HG02610 (cell line): Measurements from ENCODE around the gene ARMC2.
A peak's percentile ranks its signal among the peaks of the same experiment; 100 is the strongest.

Source experiments
- ATAC-seq: cut with Tn5 transposase; IDR thresholded peaks from one replicate; pipeline ENCODE4 v1.9.1; 2021; ENCODE audit warnings: mild to moderate bottlenecking, moderate library complexity; ENCODE audit not compliant: unreplicated experiment

ARMC2 gene

DNA sequence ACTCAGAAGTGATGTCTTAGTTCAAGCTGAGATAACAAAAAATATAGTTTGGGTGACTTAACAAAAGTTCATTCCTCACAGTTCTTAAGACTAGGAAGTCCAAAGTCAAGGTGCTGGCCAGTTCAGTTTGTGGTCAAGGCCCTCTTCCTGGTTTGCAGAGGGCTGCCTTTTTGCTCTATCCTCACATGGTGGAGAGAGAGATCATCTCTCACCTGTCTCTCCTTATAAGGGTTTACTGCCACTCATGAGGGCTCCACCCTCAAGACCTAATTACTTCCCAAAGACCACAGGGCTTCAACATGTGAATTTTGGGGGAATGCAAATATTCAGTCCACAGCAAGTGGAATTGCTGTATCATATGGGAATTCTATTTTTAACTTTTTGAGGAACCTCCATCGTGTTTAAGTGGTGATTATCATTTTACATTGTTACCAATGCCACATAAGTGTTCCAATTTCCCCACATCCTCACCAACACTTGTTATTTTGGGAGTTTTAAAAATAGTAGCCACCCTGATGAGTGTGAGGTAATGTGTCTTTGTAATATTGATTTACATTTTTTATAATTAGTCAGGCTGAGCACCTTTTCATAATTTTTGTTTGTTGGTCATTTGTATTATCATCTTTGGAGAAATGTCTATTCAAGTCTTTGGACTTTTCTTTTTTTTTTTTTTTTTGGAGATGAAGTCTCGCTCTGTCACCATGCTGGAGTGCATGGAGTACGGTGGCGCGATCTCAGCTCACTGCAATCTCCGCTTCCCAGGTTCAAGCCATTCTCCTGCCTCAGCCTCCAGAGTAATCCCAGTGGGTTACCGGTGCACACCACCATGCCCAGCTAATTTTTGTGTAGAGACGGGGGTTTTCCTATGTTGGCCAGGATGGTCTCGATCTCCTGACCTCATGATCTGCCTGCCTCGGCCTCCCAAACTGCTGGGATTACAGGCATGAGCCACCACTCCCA, 134.2 kb downstream of the ARMC2 start:
- no peak for ATAC-seq

DNA sequence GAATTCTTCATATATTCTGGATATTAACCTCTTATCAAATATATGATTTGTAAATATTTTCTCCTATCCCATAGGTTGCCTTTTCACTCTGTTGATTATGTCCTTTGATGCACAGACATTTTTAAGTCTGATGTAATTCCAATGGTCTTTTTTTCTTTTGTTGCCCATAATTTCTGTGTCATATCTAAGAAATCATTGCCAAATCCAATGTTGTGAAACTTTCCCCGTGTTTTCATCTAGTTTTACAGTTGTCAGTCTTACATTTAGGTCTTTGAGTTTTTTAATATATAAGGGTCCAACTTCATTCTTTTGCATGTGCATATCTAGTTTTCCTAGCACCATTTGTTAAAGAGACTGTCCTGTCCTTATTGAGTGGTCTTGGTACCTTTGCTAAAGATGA, 134.9 kb downstream of the ARMC2 start:
- no peak for ATAC-seq

DNA sequence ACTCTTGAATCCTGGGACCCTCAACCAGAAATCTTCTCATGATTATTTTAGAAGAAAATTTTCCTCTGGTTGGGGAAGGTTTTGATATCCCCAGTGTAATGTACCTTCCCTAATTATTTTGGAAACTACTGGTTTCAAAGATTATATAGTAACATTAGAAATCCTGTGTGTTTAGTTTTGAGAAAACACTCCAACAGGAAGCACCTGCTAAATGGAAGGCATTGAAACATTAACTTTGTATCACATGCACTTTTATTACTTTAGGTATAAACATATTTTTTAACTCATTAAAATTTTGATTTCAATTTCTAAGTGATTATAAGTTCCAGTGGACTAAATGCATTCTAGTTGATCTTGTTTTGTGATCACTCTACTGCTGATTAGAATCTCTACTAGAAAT, 137.1 kb downstream of the ARMC2 start:
- ATAC-seq: no peak

DNA sequence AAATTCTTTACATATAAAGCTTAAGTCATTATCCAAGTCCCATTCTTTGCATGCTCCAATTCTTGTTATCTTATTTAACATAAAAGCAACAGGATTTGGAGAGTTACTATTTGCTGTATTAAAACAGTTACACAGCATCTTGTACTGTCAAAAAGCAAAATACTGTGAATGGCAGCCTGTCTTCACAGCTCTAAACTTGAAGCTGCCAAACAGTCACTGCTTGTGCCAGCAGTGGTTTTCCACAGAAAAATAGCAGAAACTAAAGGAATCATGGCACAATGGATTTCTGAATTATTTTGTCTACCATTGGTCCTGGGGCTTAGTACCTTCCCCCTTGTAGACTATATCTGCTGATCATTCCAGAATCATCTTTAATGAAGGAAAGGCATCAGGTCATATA, 138.9 kb downstream of the ARMC2 start:
- ATAC-seq: no peak

DNA sequence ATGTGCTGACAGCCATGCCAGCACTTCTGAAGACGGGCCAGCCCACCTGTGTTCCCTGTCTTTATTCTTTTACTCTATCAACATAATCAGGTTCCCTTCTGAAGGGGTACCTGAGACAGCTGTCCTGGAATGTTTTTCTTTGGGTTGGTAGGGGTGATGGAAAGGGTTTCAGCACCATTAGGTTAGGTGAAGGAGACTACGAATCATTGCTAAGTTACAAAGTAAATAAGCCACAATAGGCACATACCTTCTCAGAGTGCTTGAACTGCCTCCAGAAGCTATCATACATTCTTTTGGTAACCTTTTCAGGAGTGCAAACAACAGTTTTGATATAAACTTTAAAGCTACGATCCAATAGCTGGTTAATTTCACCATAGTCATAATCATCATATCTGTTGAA, 140.1 kb downstream of the ARMC2 start:
- ATAC-seq: no peak

DNA sequence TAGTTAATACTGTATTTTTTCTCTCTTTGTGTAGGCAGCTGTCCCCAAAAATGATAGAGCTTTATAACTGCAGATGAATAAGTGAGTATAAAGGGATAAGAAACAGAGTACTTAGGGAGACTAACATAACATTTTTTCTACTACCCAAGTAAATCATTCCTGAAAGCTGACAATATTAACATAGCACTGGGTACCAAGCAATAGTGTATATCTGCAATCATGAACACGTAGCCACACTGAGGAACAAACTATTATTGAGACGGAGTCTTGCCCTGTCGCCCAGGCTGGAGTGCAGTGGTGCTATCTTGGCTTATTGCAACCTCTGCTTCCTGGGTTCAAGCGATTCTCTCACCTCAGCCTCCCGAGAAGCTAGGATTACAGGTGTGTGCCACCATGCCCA, 140.5 kb downstream of the ARMC2 start:
- no peak for ATAC-seq

DNA sequence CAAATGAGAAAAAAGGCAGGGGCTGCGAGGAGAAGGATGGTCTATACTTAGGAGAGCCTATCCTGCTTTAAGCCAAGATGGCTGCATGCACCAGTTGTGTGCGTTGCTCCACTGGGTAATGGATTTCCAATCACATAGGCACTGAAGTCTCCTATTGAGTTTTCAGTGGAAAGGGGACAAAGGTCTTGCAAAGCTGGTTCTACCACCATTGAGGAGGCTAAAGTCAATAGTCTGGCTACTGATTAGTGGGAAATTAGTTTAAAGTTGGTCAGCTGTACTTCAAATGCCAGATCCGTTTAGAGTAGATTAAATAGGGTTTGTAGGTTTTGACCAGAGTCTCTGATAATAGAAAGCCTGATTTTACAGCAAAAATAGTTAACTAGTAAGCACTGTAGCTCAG, 141.5 kb downstream of the ARMC2 start:
- ATAC-seq: no peak

DNA sequence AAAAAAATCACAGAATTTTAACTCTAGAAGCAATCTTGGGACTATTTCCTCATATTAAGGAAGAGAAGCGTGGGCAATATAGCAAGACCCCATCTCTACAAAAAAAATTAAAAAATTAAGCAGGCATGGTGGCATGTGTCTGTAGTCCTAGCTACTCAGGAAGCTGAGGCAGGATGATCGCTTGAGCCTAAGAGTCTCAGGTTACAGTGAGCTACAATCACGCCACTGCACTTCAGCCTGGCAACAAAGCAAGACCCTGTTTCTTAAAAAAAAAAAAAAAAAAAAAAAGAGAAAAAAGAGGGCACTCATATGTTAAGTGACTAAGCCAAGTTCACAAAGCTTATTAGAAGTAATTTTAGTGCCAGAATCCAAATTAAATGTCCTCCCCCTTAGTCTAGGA, 145.7 kb downstream of the ARMC2 start:
- no peak for ATAC-seq

DNA sequence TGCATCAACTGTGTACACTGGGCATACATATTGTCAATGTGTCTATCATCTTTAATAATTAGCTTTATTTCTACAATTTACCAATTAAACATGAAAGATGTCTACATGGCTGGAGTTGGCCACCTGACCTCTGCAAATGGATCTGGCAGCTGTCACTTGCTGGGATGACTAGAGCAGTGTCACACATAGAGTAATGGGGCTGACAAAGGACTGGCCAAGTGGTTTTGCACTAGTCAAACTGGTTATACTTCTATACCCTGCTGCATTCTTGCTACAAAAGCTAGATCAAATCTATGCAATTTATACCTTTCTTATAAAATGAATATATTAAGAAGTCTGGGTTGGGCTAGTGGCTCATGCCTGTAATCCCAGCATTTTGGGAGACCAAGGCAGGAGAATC, 147.1 kb downstream of the ARMC2 start:
- ATAC-seq: no peak

DNA sequence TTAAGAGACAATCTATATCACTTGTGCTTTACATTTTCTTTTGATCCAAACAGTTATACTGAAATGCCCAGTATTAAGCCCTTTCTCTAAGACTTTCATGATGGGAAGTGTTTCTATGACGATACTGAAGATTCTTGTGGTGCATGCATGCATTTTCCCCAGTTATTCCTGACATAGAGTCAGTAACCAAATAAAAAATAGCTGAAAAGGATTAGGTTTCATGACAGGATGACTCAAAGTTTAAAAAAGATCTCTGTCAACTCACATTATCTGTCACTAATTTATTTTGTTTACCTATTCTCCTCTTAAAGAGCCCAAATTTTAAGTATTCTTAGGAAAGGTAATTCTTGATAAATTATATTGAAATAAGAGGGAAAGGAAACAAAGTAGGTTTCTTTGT, 148.0 kb downstream of the ARMC2 start:
- ATAC-seq: no peak

DNA sequence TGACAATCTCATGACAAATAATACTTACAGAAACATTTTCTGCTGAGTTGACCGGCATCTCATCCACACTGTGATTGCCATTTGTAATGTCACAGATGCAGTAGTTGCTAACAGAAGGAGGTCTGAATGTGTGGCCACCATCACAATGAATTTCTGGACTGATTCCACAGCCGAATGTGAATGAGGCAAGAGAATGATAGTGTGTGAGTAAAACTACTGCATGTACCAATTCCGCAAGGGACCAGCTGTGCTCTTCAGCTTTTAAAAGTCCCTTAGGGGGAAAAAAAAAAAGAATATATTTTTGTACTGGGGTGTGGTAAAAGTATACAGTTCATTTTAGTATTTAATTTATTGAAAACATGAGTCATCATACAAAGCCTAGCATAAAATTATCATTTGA, 150.3 kb downstream of the ARMC2 start:
- no peak for ATAC-seq

DNA sequence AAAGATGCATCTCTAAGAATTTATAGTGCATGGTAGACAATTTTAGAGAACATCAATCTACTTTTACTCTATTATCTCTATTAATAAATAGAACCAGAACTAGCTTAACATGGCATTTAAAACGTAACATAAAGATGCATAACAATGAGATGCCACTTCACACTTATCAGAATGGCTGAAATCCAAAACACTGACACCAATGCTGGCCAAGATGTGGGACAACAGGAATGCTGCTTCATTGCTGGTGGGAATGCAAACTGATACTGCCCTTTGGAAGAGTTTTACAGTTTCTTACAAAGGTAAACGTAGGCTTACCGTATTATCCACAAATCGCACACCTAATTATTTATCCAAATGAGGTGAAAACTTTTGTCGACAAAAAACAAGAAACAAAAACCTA, 151.2 kb downstream of the ARMC2 start:
- ATAC-seq: no peak

DNA sequence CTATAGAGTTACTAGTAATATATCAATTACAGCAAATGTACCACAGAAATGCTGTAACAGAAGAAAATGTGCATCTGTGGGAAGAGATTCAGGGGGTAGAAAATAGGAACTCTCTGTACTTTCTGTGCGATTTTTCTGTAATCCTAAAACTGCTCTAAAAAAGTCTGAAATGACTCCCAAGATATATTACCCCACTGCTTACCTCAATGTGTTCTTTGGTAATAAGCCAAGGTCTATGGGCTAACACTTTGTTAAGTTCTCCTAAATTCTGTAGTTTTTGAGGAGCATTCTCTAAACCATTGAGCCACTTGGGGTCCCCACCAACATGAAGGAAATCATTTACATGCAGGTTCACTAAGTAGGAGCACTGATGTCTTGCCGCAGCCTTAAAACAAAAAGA, 152.1 kb downstream of the ARMC2 start:
- no peak for ATAC-seq

DNA sequence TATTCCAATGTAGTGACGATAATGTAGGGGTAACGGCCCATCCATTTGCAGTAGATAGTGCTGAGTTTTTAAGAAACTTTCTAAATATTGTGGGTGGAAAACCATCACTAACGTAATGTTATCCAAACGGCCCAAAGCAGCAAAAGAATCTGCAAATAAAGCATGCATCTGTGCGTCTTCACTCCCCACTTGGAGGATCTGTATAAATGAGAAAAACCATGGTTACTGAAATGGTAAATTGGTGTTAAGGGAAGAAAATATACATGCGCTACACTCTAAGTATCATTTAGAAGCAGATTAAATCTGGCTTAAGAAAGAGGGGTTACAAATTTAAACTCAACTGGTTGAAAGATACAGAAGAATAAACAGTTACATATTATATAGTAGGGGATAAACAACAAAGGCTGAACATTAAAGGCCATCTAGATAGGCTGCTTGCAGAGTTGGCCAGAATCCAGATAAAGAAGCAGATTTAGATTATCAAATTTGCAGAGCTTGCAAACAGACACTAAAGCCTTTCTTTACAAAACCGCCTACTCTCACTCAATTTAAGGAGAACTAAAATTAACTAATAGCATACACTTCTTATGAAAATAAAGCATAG, 153.2 kb downstream of the ARMC2 start:
- ATAC-seq: no peak

DNA sequence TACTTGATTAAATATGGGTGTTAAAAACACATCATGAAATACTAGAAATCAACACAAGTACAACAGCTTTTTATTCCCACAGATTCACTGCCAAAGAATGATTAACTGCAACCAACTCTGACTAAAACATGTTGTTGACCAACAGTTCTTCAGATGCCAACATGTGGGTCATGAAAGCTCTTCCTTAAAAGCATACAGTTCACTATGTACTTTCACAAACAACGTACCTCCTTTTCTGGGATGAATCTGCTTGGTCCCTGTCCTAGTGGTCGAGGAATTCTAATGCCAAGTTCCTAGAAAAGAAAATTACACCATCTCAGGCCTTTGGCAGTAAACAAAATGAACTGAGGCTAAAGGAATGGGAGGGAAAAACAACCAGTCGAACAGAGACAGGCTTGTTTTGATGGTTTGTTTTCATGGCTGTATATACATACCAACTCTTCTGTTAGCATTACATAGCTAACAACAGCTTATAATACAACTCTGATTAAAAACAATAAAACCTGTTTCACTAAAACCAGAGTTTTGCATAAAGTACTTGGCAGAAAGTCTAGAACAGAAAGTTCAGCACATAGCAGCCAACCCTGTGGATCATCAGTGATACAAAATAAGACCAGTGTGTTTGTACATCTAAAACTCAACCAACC, 154.0 kb downstream of the ARMC2 start:
- no peak for ATAC-seq

DNA sequence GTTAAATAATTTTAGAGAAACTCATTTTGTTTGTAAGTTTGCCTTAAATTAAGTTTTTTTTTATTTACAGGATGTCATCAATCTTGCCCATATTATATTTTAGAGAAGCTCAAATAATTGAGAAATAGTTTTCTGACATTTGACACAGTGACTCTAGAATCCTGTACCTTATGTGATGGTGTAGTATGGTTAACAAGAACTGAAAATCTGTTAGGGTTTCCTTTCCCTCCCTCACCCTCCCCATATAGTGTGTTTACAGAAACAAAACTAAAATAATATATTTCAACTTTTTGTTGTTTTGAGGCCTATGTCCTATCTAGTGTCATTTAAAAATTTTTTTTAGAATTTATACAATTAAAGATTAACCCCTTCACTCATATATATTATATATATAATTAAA, 154.7 kb downstream of the ARMC2 start:
- no peak for ATAC-seq

DNA sequence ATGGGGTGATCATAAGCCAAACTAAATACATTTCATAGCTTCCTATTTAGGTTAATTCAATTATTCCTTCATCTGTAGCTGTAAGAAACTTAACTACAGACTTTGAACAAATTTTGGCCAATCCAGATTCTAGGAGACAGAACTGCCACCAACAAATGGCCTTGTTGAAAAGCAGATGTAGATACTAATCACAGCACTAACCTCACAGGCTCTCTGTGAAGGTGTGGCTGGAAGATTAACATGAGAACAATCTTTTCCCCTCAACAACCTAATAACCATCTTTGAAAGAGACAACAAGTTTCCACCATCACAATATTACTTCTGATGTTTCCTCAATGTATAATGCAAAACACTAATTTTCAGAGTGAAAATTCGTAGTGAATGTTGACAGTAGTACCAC, 158.6 kb downstream of the ARMC2 start:
- ATAC-seq: no peak

DNA sequence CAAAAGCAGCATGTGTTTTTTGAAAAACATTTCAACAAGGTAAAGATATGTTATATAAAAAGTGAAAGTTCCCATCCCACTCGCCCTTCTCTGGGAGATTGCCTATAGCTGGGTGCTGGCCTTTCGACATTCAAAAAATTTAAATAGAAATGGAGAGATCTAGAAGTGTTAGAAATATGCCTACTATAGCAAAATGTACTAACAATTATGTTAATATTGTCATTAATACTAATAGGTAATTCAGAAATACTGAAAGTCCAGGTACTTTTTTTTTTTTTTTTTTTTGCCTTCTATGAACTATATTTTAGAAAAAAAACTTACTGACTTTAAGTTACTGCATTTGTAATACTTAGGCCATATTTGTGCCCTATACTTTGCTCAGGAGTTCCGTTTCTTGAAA, 159.3 kb downstream of the ARMC2 start:
- no peak for ATAC-seq

DNA sequence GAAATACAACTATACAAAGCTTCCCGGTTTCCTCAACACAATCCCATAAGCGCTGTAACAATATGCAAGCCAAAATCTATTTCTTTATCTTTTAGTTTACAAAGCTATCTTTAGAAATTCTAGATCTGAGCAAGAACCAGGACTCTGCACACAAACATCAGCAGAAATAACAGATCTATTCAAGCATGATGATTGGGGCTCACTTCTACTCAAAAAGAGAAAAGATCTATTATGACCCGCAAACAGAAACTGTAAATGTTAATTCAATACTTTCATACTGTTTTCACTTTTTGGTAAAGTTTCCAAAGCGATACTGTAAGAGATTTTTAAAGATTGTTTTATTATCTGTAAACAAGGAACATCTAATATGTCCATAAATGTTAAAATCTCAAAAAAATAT, 159.8 kb downstream of the ARMC2 start:
- peak; percentile 42 for ATAC-seq

DNA sequence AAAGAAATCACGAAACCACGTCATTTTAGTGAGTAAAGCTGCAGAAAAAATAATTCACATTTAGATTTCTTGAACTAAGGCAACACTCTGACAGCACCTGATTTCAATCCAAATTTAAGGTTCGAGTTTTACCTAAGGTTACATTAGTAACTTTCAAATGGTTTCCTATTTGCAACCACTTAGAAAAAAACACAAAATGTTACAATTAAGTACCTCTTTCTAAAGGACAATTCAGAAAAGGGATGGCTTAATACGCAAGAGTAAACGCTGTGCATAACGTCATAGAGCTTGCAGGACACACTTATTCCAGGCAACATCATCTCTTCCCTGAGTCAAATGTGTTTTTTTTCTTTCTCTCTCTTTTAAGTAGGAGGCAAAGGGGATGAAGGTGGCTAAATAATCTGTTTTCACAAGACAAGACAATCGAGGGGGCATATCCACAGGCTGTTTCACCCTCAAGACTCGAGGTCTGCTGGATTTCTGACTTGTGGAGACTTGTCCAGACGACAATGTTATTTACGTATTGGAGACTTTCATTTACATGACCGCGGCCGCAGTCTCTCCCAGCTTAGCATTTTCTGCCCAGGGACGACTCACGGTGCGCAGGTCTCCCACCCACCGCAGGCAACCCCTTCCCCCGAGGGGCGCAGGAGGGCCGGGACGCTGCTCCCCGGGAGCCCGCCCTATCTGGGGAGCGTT, 160.5 kb downstream of the ARMC2 start:
- peak; percentile 22 for ATAC-seq

DNA sequence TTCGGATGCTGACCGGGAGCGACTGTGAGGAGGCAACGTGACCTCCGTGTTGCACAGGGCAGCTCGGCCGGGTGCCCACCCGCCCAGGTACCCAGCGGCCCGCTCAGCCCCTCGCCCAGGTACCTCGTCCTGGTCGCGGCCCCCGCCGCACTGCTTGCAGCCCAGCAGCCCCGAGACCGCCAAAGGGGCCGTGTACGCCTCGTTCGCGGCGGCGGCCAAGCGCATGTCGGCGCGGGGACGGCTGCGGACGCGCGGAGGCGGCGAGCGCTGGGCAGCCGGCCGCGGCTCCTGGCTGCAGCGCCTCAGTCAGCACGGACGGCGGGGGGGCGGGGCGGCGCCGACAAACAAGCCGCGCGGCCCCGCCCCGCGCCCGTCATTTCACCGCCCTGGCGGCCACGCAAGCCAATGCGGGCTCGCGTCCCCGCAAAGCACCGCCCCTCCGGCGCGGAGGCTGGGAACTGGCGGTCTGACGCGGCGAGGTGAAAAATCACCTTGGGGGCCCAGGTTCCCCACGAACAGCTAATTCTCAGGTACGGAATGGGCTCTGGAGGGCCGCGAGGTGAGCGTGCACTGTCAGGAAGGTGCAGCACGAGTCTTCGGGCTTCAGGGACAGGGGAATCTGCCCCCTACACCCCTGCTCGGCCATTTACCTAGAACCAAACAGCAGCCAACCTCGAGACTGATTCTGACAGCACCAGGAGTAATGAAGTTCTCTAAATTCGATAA, 161.2 kb downstream of the ARMC2 start:
- peak; percentile 93 for ATAC-seq
